Measurements from ENCODE around the gene EFCAB8.
"Not testable (repeated sequence)": the region's sequence is repeated elsewhere in the genome, so short reads cannot be mapped to it uniquely, and the experiment has no call there.

Gene EFCAB8

DNA sequence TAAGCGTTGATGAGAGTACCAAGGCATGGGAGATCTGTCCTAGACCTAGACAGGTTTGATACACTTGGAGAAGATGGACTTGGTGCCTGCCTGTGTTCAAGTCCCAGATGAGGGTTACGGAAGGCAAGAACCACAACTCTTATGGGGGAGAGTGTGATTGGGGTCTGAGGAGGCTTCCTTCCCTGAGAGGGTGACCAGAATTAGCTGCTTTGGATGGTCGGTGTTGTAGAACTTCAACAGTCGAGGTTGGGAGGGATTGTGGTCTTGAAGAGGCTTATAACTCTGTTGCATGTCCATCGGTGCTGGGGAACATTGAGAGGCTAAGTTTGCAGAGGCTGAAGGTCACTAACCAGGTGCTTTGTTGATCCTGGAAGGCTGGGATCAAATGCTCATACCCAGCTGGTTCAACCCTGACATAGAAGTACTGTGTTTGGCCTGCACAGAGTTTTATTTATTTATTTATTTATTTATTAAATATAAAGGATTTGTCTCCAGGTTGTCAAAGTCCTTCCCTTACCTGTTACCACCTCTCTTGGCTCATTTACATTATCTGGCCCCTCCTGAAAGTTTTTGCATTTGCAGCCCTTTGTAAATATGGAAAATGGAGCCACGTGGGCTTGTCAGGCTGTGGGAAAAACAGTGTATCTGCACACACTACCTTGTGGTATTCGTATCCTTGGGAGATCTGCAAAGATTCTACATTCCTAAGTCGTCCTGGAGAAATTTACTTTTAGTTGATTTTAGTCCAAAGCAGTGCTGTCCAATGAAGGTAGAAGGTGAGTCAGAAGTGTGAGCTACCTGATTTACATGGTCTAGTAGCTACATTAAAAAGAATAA is 15.8 kb upstream of the EFCAB8 start:
- no peak for DNase-seq (ENCODE audit: low read depth in 2 of 2, low spot score in 1 of 2)

DNA sequence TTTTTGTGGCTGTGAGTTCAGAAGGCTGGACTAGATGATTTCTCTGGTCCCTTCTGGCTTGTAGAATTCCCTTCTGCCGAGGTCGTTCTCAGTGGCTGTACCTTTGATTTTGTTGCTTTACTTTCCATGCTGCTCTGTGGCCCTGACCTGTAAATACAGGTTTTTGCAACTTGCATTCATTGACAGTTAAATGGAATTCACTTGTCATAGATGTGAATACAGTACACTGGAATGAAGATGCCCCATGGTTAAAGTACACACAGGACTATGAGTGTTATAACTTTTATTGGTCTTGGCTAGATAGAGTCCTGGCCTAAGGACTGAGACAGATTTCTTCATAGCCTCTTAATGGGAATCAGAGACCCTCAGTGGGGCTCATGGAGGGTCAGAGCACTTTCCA is 12.9 kb upstream of the EFCAB8 start:
- no peak for DNase-seq (ENCODE audit: low read depth in 2 of 2, low spot score in 1 of 2)

DNA sequence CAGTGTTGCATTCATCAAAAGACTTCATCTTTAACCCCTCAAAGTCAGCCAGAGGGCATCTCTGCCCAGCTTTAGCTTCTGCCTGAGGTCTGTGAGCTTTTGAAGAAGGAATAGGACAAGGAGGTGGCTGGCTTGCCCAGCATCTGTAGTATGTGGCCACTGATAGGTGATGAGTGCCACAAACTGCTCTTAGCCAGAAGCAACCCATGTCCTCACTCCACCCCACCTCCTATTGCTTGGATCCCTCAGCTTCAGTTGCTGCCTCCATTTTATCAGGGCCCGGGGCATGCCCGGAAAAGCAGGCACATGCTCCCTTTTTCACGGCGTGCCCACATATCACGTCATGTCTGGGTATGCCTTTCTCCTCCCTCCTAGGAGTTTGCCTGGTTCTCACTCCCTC is 11.9 kb upstream of the EFCAB8 start:
- no peak for DNase-seq (ENCODE audit: low read depth in 2 of 2, low spot score in 1 of 2)

DNA sequence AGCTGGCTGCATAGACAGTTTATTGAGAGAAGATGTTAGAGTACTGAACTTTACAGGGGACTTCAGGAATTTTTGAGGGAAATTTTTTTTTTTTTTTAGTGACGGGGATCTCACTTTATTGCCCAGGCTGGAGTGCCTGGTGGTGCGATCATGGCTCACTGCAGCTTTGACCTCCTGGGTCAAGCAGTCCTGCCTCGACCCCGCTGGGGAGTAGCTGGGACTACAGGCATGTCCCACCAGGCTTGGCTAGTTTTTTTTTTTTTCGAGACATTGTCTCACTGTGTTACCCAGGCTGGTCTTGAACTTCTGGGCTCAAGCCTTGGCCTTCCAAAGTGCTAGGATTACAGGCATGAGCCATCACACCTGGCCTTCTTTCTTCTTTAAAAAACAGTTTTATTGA is 10.8 kb upstream of the EFCAB8 start:
- no peak for DNase-seq (ENCODE audit: low read depth in 2 of 2, low spot score in 1 of 2)

DNA sequence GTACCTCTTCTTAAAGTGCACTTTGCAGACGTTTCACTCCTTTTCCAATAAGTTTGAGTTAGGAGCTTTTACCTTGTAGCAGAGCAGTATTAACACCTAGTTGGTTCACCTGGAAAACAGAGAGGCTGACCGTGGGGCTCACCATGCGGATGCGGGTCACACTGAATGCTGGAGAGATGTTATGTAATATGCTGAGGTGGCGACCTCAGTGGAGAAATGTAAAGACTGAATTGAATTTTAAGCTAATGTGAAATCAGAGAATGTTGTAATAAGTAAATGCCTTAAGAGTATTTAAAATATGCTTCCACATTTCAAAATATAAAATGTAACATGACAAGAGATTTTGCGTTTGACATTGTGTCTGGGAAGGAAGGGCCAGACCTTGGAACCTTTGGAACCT is 9.9 kb upstream of the EFCAB8 start:
- DNase-seq (ENCODE audit: low read depth in 2 of 2, low spot score in 1 of 2), result no peak

DNA sequence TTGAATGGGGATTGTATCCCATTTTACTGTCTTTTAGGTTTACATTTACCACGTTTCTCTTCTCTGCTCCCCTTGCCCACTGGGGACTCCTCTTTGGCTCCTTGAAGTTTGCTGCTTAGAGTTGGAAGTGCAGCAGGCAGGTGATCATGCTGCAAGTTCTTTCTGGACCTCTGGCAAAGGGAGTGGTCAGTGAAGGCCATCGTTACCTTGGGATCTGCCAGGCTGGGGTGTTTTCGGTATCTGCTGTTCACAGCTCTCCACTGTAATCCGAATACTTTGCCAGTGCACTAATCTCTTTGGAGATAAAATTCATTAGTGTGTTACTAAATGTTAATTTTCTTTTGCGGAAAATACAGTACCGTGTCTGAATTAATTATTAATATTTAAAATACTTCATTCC is 9.1 kb upstream of the EFCAB8 start:
- DNase-seq (ENCODE audit: low read depth in 2 of 2, low spot score in 1 of 2), result no peak

DNA sequence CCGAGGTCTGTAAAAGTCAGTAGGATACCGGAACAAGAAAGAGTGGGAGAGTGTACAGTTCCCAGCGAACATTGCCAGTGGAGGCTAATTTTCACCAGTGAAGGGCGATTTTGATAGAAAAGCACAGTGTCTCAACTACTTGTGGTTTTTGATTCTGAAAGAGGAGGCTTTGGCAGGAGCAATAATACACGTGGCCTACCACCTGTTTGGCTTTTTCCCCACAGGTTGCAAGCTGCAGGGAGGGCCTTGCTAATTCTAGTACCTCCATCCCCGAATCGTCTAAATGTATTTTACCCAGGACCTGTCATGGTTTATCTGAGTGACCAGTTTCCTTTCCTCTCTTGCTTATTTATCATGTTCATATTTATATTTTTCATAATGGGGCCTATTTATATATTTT is 3.3 kb upstream of the EFCAB8 start:
- no peak for DNase-seq (ENCODE audit: low read depth in 2 of 2, low spot score in 1 of 2)

DNA sequence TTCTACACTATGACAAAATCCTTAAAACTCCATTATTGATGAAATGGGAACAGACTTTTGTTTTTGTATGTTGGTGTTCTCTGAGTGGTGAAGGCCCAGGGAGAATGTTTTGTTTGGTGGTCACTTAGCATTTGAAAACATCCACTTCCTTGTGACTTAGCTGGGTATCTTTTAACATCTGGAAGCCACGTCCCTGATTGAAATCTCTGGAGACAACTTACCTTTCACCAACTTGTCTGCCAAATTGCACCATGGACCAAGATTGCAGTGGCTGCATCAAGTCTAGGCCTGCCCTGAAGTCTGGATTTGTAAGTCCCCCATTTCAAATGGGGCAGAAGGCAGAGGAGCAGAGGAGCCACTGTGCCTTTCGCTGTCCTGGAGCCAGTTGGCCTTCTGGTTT is 534 bp upstream of the EFCAB8 start:
- no peak for DNase-seq (ENCODE audit: low read depth in 2 of 2, low spot score in 1 of 2)

DNA sequence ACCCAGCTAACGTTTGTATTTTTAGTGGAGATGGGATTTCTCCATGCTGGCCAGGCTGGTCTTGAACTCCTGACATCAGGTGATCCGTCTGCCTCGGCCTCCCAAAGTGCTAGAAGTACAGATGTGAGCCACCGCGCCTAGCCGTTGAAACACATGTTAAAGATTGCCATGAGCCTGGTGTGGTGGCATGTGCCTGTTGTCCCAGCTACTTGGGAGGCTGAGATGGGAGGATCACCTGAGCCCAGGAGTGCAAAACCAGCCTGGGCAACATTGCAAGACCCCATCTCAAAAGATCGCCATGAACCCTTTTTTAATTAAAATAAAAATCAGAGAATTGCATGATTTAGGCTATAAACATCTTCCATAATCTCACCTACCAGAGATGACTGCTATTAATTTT is 2.7 kb downstream of the EFCAB8 start:
- no peak for DNase-seq (ENCODE audit: low read depth in 2 of 2, low spot score in 1 of 2)

DNA sequence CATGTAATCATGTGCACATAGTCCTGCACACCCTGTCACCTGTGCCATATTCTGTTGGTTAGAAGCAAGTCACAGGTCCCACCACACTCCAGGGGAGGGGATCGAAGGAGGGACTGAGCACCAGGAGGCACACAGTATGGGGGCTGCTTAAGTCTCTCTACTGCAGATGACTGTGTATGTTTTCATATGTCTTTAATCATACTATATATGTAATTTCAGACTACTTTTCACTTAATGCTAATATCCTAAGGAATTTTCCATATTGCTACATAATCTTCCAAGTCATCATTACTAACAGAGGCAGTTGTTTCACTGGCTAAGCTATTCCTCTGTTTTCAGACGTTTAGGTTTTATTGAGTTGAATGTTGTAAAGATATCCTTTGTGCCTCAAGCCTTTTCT is 10.8 kb downstream of the EFCAB8 start:
- DNase-seq (ENCODE audit: low read depth in 2 of 2, low spot score in 1 of 2), result no peak

DNA sequence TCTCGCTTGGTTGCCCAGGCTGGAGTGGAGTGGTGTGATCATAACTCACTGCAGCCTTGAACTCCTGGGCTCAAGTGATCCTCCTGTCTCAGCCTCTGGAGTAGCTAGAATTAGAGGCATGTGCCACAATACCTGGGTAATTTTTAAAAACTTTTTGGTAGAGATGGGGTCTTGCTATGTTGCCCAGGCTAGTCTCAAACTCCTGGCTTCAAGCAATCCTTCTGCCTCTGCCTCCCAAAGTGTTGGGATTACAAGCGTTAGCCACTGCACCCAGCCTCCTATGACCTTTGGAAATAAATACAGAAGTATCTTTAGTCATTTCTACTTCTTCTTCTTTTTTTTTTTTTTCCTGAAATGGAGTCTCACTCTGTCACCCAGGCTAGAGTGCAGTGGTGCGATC is 11.8 kb downstream of the EFCAB8 start:
- not testable (repeated sequence) for DNase-seq (ENCODE audit: low read depth in 2 of 2, low spot score in 1 of 2)

DNA sequence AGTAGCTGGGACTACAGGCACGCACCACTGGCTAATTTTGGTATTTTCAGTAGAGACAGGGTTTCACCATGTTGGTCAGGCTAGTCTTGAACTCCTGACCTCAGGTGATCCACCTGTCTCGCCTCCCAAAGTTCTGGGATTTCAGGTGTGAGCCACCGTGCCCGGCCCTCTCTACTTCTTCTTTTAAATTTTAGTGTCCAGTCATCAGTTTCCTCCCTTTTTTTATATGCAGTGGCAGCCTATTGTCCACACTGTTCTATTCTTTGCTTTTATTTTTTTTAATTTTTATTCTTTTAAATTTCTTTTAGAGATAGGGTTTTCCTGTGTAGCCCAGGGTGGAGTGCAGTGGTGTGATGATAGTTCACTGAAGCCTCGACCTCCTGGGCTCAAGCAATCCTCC is 12.3 kb downstream of the EFCAB8 start:
- no peak for DNase-seq (ENCODE audit: low read depth in 2 of 2, low spot score in 1 of 2)

DNA sequence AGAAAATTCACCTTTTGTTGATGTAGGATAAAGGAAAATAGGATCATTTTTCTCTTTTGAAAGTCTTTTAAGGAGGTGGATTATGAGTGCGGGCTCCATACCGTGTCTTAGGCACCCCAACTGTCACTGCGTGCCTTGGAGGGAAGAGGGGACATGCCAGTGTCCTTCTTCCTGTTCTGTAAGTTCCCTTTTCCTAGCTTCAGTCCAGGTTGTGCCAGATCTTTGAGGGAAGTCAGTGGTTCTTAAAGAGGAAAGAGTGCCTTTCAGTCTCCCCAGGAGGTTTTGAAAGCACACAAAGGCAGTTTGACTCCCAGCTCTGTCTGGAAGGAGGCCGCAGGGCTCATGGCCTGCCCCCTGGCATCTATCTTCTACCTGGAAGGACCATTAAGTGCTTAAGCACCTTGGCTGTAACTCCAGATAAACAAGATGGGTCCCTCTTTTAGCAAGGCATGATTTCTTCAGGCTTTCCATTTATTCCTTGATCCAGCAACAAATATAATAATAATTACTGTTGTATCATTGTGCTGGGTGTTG is 13.0 kb downstream of the EFCAB8 start:
- DNase-seq (ENCODE audit: low read depth in 2 of 2, low spot score in 1 of 2), result no peak

DNA sequence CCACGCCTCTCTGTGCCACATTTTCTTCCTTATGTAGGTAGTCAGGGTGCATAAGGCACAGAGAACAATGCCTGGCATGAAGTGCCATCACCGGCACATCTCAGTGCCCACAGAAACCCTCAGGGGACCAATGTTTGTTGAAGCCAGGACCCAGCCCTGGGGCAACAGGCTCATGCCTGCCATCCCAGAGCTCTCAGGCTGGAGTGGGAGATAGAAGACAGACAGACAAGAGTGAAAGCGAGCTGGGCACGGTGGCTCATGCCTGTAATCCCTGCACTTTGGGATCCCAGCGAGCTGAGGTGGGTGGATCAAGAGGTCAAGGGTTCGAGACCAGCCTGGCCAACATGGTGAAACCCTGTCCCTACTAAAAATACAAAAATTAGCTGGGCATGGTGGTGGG is 13.5 kb downstream of the EFCAB8 start:
- no peak for DNase-seq (ENCODE audit: low read depth in 2 of 2, low spot score in 1 of 2)

DNA sequence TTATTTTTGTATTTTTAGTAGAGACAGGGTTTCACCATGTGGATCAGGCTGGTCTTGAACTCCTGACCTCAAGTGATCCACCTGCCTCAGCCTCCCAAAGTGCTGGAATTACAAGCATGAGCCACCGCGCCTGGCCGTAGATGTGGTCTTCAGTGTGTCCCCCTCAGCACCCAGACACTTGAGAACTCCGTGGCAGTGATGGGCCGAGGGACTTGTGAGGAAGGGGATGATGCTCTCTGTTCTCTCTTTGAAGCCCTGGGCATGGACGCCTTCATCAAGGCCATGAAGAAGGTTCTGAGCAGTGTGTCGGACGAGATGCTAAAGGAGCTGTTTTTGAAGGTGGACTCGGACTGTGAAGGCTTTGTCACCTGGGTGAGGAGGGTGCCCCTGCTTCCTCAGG is 16.9 kb downstream of the EFCAB8 start:
- no peak for DNase-seq (ENCODE audit: low read depth in 2 of 2, low spot score in 1 of 2)

DNA sequence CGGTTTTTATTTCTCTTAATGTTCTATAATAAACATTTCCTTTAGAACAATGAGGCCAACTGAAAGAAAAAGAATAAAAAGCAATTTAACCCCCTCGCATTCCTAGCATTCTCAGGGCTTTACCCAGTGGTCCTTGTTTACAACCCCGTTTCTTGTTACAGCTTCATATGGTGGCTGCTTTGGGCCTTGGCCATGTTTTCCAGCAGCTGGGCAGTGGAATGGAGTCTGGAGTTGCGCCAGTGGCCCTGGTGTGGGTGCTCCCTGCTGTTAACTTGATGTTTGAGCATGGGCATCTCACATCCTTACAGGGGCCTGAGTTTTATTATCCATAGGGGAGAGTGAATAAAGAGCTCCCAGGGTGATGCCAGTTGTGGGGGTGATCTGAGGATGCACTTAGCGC is 18.8 kb downstream of the EFCAB8 start:
- no peak for DNase-seq (ENCODE audit: low read depth in 2 of 2, low spot score in 1 of 2)

DNA sequence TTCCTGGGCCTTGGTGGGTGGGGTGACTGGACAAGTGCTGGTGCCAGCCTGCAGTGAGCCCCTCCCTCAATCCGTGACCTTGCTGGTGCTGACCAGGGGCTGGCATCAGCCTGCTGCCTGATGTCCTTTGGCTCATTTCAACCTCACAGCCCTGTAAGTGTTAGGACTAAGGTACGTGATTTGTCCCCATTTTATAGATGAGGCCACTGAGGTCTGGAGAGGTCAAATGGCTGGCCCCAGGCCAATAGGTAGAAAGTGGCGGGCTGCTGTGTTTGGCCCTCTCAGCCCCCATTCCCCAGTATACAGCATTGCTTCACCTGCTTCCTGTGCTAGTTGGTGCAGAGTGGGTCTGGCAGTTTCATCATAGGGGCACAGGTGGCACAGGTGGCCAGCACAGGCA is 20.1 kb downstream of the EFCAB8 start:
- no peak for DNase-seq (ENCODE audit: low read depth in 2 of 2, low spot score in 1 of 2)

DNA sequence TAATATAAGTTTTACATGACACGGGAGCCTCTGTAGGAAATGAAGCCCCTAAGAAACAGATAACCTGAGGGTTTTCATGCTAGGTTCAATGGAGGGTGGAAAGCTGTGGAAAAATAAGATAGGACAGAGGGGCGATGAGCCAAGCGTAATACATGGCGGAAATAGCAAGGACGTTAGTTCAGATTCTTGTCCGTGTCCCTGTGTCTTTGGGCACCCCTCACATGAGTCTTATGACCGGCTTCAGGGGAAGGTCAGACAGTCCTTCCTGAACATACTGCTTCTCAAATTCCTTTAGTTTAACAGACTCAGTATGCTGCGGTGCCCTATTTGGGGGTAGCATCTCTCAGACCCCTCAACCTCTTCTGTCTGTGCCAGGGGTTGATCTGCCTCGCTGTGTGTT is 20.8 kb downstream of the EFCAB8 start:
- no peak for DNase-seq (ENCODE audit: low read depth in 2 of 2, low spot score in 1 of 2)

DNA sequence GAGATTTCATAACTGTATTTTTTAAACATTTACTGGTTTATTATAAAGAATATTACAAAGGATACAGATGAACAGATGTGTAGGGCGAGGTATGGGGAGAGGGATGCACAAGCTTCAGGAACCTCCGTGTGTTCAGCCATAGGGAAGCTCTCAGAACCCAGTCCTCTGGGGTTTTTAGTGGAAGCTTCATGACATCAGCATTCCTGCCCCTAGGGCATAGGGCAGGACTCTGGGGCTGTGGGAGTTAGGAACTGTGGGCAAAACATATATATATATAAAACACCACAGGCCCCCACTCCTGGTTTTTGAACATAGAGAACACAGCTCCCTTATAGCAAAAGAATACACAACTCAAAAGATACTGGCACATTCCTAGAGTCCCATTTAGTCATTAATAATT is 21.9 kb downstream of the EFCAB8 start:
- no peak for DNase-seq (ENCODE audit: low read depth in 2 of 2, low spot score in 1 of 2)

DNA sequence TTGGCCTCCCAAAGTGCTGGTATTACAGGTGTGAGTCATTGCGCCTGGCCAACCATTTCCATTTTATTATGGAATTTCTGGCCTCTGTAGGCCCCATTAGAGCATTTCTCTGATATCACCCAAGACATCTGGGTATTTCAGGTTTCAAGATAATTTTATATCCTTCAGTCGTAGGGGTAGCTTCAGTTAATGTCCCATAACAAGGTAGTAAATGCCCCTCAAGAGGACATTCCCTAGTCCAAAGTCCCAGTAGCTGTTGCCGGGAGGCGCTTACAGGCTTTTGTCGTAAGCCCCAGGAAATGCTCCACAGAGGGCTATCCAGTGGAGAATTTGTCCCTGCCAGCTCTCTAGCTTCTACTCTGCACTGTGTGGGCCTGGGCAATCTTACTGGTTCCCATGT is 24.4 kb downstream of the EFCAB8 start:
- DNase-seq (ENCODE audit: low read depth in 2 of 2, low spot score in 1 of 2), result no peak

DNA sequence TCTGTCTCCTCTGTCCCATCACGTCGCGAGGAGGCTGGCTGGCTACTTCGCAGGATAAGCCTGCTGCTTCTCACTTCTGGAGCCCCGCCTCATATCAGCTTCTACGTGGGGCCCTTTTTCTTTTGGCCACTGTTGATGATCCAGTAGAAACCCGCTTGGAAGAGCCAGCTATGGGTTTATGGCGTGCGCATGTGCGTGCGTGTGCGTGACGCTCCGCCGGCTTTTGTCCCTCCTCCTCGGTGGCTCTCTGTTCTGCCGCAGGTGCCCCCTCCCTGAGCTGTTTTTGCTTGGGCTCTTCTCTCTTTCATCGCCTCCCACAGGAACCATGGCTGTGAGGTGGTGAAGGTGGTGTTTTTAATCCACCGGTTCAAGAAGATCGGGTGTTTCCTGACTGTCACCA is 26.5 kb downstream of the EFCAB8 start:
- DNase-seq (ENCODE audit: low read depth in 2 of 2, low spot score in 1 of 2), result no peak

DNA sequence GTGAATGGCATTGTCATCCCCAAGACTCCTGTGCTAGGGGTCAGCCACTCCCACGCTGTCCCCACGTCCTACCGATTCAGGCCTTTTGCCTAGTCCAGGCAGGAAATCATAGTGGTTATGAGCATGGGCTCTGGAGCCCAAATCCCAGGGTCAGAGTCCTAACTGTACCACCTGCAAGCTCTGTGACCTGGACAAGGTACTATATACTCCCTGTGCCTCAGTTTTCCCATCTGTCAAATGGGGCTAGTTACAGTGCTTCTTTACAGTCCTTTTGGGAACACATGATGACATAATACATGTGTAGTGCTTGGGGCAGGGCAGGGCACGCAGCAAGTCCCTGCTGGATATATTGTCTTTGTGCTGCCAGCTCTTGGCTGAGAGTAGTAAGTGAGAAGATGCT is 27.2 kb downstream of the EFCAB8 start:
- no peak for DNase-seq (ENCODE audit: low read depth in 2 of 2, low spot score in 1 of 2)

DNA sequence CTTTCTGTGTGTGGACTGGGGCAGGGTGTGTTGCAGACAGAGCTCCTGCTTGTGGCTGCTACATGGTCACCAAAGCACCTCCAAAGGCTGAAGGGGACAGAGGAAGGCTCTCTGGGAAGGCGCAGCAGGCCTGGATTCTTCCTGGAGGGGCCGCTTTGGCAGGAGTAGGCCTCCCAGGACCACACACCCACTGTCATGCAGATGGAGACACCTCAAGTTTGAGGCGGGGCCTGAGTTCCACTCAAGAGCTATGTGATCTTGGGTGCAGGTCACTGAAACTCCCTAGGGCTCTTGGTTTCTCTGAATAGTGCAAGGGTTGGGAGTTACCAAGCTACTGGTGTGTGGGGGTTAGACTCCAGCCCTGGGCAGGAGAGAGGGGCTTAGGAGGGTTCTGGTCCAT is 27.9 kb downstream of the EFCAB8 start:
- no peak for DNase-seq (ENCODE audit: low read depth in 2 of 2, low spot score in 1 of 2)

Data from stimulated activated CD8-positive, alpha-beta memory T cell treated with anti-CD3 and anti-CD28 coated beads, Interleukin-4, amount 100 ng/mL, for 1 hour (primary cell).